PFSK-1 (cell line): Measurements from ENCODE around the gene DPCD.

ENCODE experiments used
- FOXP2 ChIP-seq: optimal IDR thresholded peaks from 2 replicates; pipeline ENCODE3; 2011; ENCODE audit warnings: borderline replicate concordance, control low read depth, inconsistent platforms; ENCODE audit not compliant: insufficient read depth; ENCODE audit errors: extremely low read length, extremely low read depth
- SIN3A ChIP-seq: IDR thresholded peaks from 2 replicates; pipeline ENCODE4 v1.6.1; 2012; ENCODE audit warnings: mild to moderate bottlenecking, low read length, moderate library complexity, borderline replicate concordance; ENCODE audit not compliant: insufficient read depth

GRCh38 chr10:101558671-101559595 lies 29.2 kb upstream of the DPCD start:
- TF ChIP-seq FOXP2 (no peak), SIN3A (no peak)
